ENCODE data around the gene WWP2.
A peak's percentile ranks its signal among the peaks of the same experiment; 100 is the strongest.

The WWP2 gene

GRCh38 chr16:69910964-69911363 is 148.8 kb downstream of the WWP2 start:
- no peak overlapping the region for H3K9ac ChIP-seq (ENCODE audit: low read depth, low read length)
- H3K27me3 ChIP-seq (ENCODE audit: control insufficient read depth, insufficient read depth, low read length), result no peaks in the 10 kb centered on the region
- H3K4me3 ChIP-seq (ENCODE audit: low read length), result no peak overlapping the region
- no peaks in the 10 kb centered on the region for H3K9me3 ChIP-seq (replicated peaks; ENCODE audit: low read length)
- H3K36me3 ChIP-seq (ENCODE audit: insufficient read depth, low read length), result peaks cover 7% of the 10 kb centered on the region
- H3K4me1 ChIP-seq (ENCODE audit: control insufficient read depth, insufficient read depth, low read length), result peaks cover 14% of the 10 kb centered on the region
- H3K4me2 ChIP-seq (ENCODE audit: low read length), result no peak overlapping the region

- Histone ChIP-seq H3K4me3 (ENCODE audit: low read length) (no peak overlapping the region), H3K27me3 (ENCODE audit: control insufficient read depth, insufficient read depth, low read length) (no peaks in the 10 kb centered on the region), H3K4me2 (ENCODE audit: low read length) (no peak overlapping the region), H3K9ac (ENCODE audit: low read depth, low read length) (no peak overlapping the region), H3K36me3 (ENCODE audit: insufficient read depth, low read length) (no peaks in the 10 kb centered on the region), H3K9me3 (replicated peaks; ENCODE audit: low read length) (no peaks in the 10 kb centered on the region), H3K4me1 (ENCODE audit: control insufficient read depth, insufficient read depth, low read length) (peaks cover 16% of the 10 kb centered on the region)
Observed at GRCh38 chr16:69916462-69916861, 154.3 kb downstream of the WWP2 start.

GRCh38 chr16:69917311-69917710 is 155.2 kb downstream of the WWP2 start:
- H3K4me2 ChIP-seq (ENCODE audit: low read length), result peak overlapping the region; percentile 88
- peak overlapping the region; percentile 58 for H3K9ac ChIP-seq (ENCODE audit: low read depth, low read length)
- H3K36me3 ChIP-seq (ENCODE audit: insufficient read depth, low read length), result no peaks in the 10 kb centered on the region
- peak overlapping the region; percentile 30 for H3K4me3 ChIP-seq (ENCODE audit: low read length)
- peaks cover 16% of the 10 kb centered on the region for H3K4me1 ChIP-seq (ENCODE audit: control insufficient read depth, insufficient read depth, low read length)
- H3K27me3 ChIP-seq (ENCODE audit: control insufficient read depth, insufficient read depth, low read length), result no peaks in the 10 kb centered on the region
- H3K9me3 ChIP-seq (replicated peaks; ENCODE audit: low read length), result no peaks in the 10 kb centered on the region

GRCh38 chr16:69917739-69918138 is 155.6 kb downstream of the WWP2 start:
- Histone ChIP-seq H3K4me3 (ENCODE audit: low read length) (peak overlapping the region; percentile 62), H3K4me1 (ENCODE audit: control insufficient read depth, insufficient read depth, low read length) (peaks cover 16% of the 10 kb centered on the region), H3K27me3 (ENCODE audit: control insufficient read depth, insufficient read depth, low read length) (no peaks in the 10 kb centered on the region), H3K4me2 (ENCODE audit: low read length) (peak overlapping the region; percentile 88), H3K9ac (ENCODE audit: low read depth, low read length) (peak overlapping the region; percentile 82), H3K36me3 (ENCODE audit: insufficient read depth, low read length) (no peaks in the 10 kb centered on the region), H3K9me3 (replicated peaks; ENCODE audit: low read length) (no peaks in the 10 kb centered on the region)

- Histone ChIP-seq H3K4me2 (ENCODE audit: low read length) (peak overlapping the region; percentile 88), H3K4me1 (ENCODE audit: control insufficient read depth, insufficient read depth, low read length) (peaks cover 16% of the 10 kb centered on the region), H3K9me3 (replicated peaks; ENCODE audit: low read length) (no peaks in the 10 kb centered on the region), H3K4me3 (ENCODE audit: low read length) (peak overlapping the region; percentile 62), H3K36me3 (ENCODE audit: insufficient read depth, low read length) (no peaks in the 10 kb centered on the region), H3K27me3 (ENCODE audit: control insufficient read depth, insufficient read depth, low read length) (no peaks in the 10 kb centered on the region), H3K9ac (ENCODE audit: low read depth, low read length) (peak overlapping the region; percentile 82)
Observed at GRCh38 chr16:69918241-69918640, 156.1 kb downstream of the WWP2 start.

GRCh38 chr16:69921127-69921526 is 159.0 kb downstream of the WWP2 start:
- Histone ChIP-seq H3K9ac (ENCODE audit: low read depth, low read length) (no peak overlapping the region), H3K4me3 (ENCODE audit: low read length) (no peak overlapping the region), H3K4me1 (ENCODE audit: control insufficient read depth, insufficient read depth, low read length) (peaks cover 16% of the 10 kb centered on the region), H3K27me3 (ENCODE audit: control insufficient read depth, insufficient read depth, low read length) (no peaks in the 10 kb centered on the region), H3K4me2 (ENCODE audit: low read length) (no peak overlapping the region), H3K9me3 (replicated peaks; ENCODE audit: low read length) (no peaks in the 10 kb centered on the region), H3K36me3 (ENCODE audit: insufficient read depth, low read length) (peaks cover 3% of the 10 kb centered on the region)

- Histone ChIP-seq H3K4me1 (ENCODE audit: control insufficient read depth, insufficient read depth, low read length) (peaks cover 14% of the 10 kb centered on the region), H3K4me2 (ENCODE audit: low read length) (no peak overlapping the region), H3K9me3 (replicated peaks; ENCODE audit: low read length) (no peaks in the 10 kb centered on the region), H3K4me3 (ENCODE audit: low read length) (no peak overlapping the region), H3K27me3 (ENCODE audit: control insufficient read depth, insufficient read depth, low read length) (no peaks in the 10 kb centered on the region), H3K9ac (ENCODE audit: low read depth, low read length) (no peak overlapping the region), H3K36me3 (ENCODE audit: insufficient read depth, low read length) (peaks cover 11% of the 10 kb centered on the region)
Observed at GRCh38 chr16:69922200-69922599, 160.1 kb downstream of the WWP2 start.

GRCh38 chr16:69924041-69924775 is 162.1 kb downstream of the WWP2 start:
- Histone ChIP-seq H3K4me3 (ENCODE audit: low read length) (no peak overlapping the region), H3K4me2 (ENCODE audit: low read length) (no peak overlapping the region), H3K9ac (ENCODE audit: low read depth, low read length) (no peak overlapping the region), H3K9me3 (replicated peaks; ENCODE audit: low read length) (no peaks in the 10 kb centered on the region), H3K4me1 (ENCODE audit: control insufficient read depth, insufficient read depth, low read length) (peaks cover 6% of the 10 kb centered on the region), H3K27me3 (ENCODE audit: control insufficient read depth, insufficient read depth, low read length) (no peaks in the 10 kb centered on the region), H3K36me3 (ENCODE audit: insufficient read depth, low read length) (peaks cover 11% of the 10 kb centered on the region)

GRCh38 chr16:69924777-69925191 is 162.7 kb downstream of the WWP2 start:
- no peak overlapping the region for H3K4me3 ChIP-seq (ENCODE audit: low read length)
- peaks cover 6% of the 10 kb centered on the region for H3K4me1 ChIP-seq (ENCODE audit: control insufficient read depth, insufficient read depth, low read length)
- H3K4me2 ChIP-seq (ENCODE audit: low read length), result no peak overlapping the region
- H3K27me3 ChIP-seq (ENCODE audit: control insufficient read depth, insufficient read depth, low read length), result no peaks in the 10 kb centered on the region
- no peaks in the 10 kb centered on the region for H3K9me3 ChIP-seq (replicated peaks; ENCODE audit: low read length)
- H3K9ac ChIP-seq (ENCODE audit: low read depth, low read length), result no peak overlapping the region
- H3K36me3 ChIP-seq (ENCODE audit: insufficient read depth, low read length), result peaks cover 11% of the 10 kb centered on the region

- H3K9me3 ChIP-seq (replicated peaks; ENCODE audit: low read length), result no peaks in the 10 kb centered on the region
- H3K9ac ChIP-seq (ENCODE audit: low read depth, low read length), result no peak overlapping the region
- peaks cover 11% of the 10 kb centered on the region for H3K36me3 ChIP-seq (ENCODE audit: insufficient read depth, low read length)
- H3K4me2 ChIP-seq (ENCODE audit: low read length), result no peak overlapping the region
- H3K4me3 ChIP-seq (ENCODE audit: low read length), result no peak overlapping the region
- H3K27me3 ChIP-seq (ENCODE audit: control insufficient read depth, insufficient read depth, low read length), result no peaks in the 10 kb centered on the region
- peaks cover 6% of the 10 kb centered on the region for H3K4me1 ChIP-seq (ENCODE audit: control insufficient read depth, insufficient read depth, low read length)
Observed at GRCh38 chr16:69925311-69925710, 163.2 kb downstream of the WWP2 start.

GRCh38 chr16:69926241-69926640 is 164.1 kb downstream of the WWP2 start:
- H3K4me1 ChIP-seq (ENCODE audit: control insufficient read depth, insufficient read depth, low read length), result peaks cover 6% of the 10 kb centered on the region
- no peaks in the 10 kb centered on the region for H3K27me3 ChIP-seq (ENCODE audit: control insufficient read depth, insufficient read depth, low read length)
- H3K4me3 ChIP-seq (ENCODE audit: low read length), result no peak overlapping the region
- H3K9me3 ChIP-seq (replicated peaks; ENCODE audit: low read length), result no peaks in the 10 kb centered on the region
- H3K4me2 ChIP-seq (ENCODE audit: low read length), result no peak overlapping the region
- H3K9ac ChIP-seq (ENCODE audit: low read depth, low read length), result no peak overlapping the region
- H3K36me3 ChIP-seq (ENCODE audit: insufficient read depth, low read length), result peaks cover 11% of the 10 kb centered on the region

GRCh38 chr16:69927056-69927757 is 165.1 kb downstream of the WWP2 start:
- Histone ChIP-seq H3K36me3 (ENCODE audit: insufficient read depth, low read length) (peaks cover 15% of the 10 kb centered on the region), H3K27me3 (ENCODE audit: control insufficient read depth, insufficient read depth, low read length) (no peaks in the 10 kb centered on the region), H3K9ac (ENCODE audit: low read depth, low read length) (no peak overlapping the region), H3K9me3 (replicated peaks; ENCODE audit: low read length) (no peaks in the 10 kb centered on the region), H3K4me2 (ENCODE audit: low read length) (no peak overlapping the region), H3K4me3 (ENCODE audit: low read length) (no peak overlapping the region), H3K4me1 (ENCODE audit: control insufficient read depth, insufficient read depth, low read length) (peaks cover 6% of the 10 kb centered on the region)

Data from skeletal muscle satellite cell (primary cell).